NB4 (cell line): ENCODE results near the gene SH3GLB1.

Source experiments
- CTCF ChIP-seq: IDR thresholded peaks from one replicate; pipeline ENCODE4 v1.5.1; 2012; ENCODE audit warnings: low read depth, low read length
- POLR2A ChIP-seq: IDR thresholded peaks from 2 replicates; pipeline ENCODE4 v1.6.1; 2011; ENCODE audit warnings: mild to moderate bottlenecking; ENCODE audit not compliant: insufficient read length; ENCODE audit errors: extremely low read depth

GRCh38 chr1:86718786-86719185, 14.4 kb downstream of the SH3GLB1 start:
- no peak for TF ChIP-seq POLR2A
- no peak for TF ChIP-seq CTCF
